WI38 (cell line): Measurements from ENCODE around the gene ABLIM3.

Source experiments
- H3K4me3 ChIP-seq: 2 replicates; pipeline ENCODE4 v1.5.1; 2011; ENCODE audit warnings: low read depth, mild to moderate bottlenecking, control low read depth, low read length
- CTCF ChIP-seq: IDR thresholded peaks from 2 replicates; pipeline ENCODE4 v1.5.1; 2012; ENCODE audit warnings: low read depth, mild to moderate bottlenecking, control low read depth, low read length

ABLIM3 gene

GRCh38 chr5:149141224-149141956, at the start of gene ABLIM3:
Gene ABLIM3, plus strand, starts transcription at chr5:149141493. Its CDS starts 603 bp downstream, at chr5:149142096.
- peak within 1 kb of the TSS; percentile 89 for H3K4me3 ChIP-seq
- TF ChIP-seq CTCF: peak; percentile 81

- no peak overlapping the region for H3K4me3 ChIP-seq
- no peak for TF ChIP-seq CTCF
These were observed 47.7 kb upstream of the ABLIM3 start for GRCh38 chr5:149093625-149094024.

- TF ChIP-seq CTCF: no peak
- H3K4me3 ChIP-seq: no peak overlapping the region
These were observed 46.3 kb upstream of the ABLIM3 start for GRCh38 chr5:149094996-149095395.

GRCh38 chr5:149099920-149100319, 41.4 kb upstream of the ABLIM3 start:
- no peak for TF ChIP-seq CTCF
- H3K4me3 ChIP-seq: no peak overlapping the region

GRCh38 chr5:149100331-149100730, 41.0 kb upstream of the ABLIM3 start:
- no peak for TF ChIP-seq CTCF
- H3K4me3 ChIP-seq: no peak overlapping the region

GRCh38 chr5:149108651-149109280, 32.5 kb upstream of the ABLIM3 start:
- no peak overlapping the region for H3K4me3 ChIP-seq
- no peak for TF ChIP-seq CTCF

- no peak for TF ChIP-seq CTCF
- H3K4me3 ChIP-seq: no peak overlapping the region
These were observed 30.9 kb upstream of the ABLIM3 start for GRCh38 chr5:149110406-149110805.
